Mesodermal cell (in vitro differentiated cells): ENCODE data around the gene NLRP7.
A peak's percentile ranks its signal among the peaks of the same experiment; 100 is the strongest.
"Not testable (repeated sequence)": the region's sequence is repeated elsewhere in the genome, so short reads cannot be mapped to it uniquely, and the experiment has no call there.

Experiments used
- H3K27ac ChIP-seq: 2 replicates; pipeline ENCODE4 v1.7.0; 2013; ENCODE audit warnings: mild to moderate bottlenecking, low read depth, low read length, moderate library complexity; ENCODE audit not compliant: severe bottlenecking
- H3K36me3 ChIP-seq: 2 replicates; pipeline ENCODE4 v1.7.1; 2013; ENCODE audit warnings: mild to moderate bottlenecking, low read length, moderate library complexity; ENCODE audit not compliant: control insufficient read depth, insufficient read depth
- H3K4me1 ChIP-seq: one replicate; pipeline ENCODE4 v1.7.1; 2013; ENCODE audit warnings: mild to moderate bottlenecking, low read length; ENCODE audit not compliant: insufficient read depth, control insufficient read depth, poor library complexity, severe bottlenecking
- H3K4me3 ChIP-seq: 2 replicates; pipeline ENCODE4 v1.7.0; 2013; ENCODE audit warnings: low read length, control low read depth, mild to moderate bottlenecking; ENCODE audit not compliant: insufficient read depth, poor library complexity, severe bottlenecking; ENCODE audit errors: extremely low read depth
- H3K9me3 ChIP-seq: 2 replicates; pipeline ENCODE4 v1.7.1; 2013; ENCODE audit warnings: mild to moderate bottlenecking, low read length, moderate library complexity; ENCODE audit not compliant: control insufficient read depth
- WGBS, 2 experiments: methylation state at CpG; one replicate each; pipeline ENCODE4 v1.1.5; 2013; ENCODE audit warnings: missing lambda C conversion rate in 2 of 2; ENCODE audit not compliant: insufficient coverage in 2 of 2; 5-methylcytosine and 5-hydroxymethylcytosine counted together

The NLRP7 gene

DNA sequence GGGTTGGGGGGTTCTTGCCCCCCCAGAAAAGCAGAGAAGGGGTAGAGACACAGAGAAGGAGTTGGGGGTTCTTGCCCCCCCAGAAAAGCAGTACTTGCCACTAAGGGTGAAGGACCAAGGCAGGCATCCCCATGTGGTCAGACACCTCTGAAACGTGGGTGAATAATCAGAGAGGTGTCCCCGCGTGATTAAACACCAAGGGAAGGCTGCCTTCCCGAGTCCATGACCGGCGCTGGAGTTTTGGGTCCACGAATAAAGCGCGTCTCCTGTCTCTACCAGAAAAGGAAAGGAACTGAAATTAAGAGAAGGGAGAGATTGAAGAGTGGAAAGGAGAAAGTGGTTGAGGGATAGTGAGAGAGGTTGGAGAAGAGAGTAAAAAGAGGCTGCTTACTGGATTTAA lies 47.7 kb downstream of the NLRP7 start:
- H3K36me3 ChIP-seq, H3K27ac ChIP-seq: not testable (repeated sequence)
- 84 to 90% methylated on average over 9 of the region's 9 CpGs for WGBS, 2 experiments

DNA sequence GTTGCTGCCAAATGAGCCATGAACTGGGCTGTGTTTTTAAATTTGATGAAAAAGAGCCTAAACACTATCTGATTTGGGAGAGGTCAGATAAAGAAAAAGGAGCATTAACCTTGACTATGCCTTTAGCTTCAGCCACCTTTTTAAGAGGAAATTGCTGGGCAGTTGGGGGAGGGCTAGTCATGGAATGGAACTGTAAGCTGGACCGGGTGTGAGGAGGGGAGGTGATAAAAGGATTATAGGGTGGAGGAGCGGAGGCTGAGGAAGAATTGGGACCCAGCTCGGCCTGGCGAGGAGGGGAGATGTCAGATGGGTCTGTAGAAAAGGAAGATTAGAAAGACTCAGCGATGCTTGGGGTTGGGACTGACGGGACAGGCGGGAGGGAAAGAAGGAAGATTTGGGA lies 48.6 kb downstream of the NLRP7 start:
- H3K4me1 ChIP-seq, result not testable (repeated sequence)
- WGBS, 2 experiments, result 59 to 81% methylated on average over 2 to 6 of the region's 7 CpGs

More for the DNA sequence above, 47.7 kb downstream of the NLRP7 start:
- H3K9me3 ChIP-seq, H3K4me3 ChIP-seq, H3K4me1 ChIP-seq: not testable (repeated sequence)

DNA sequence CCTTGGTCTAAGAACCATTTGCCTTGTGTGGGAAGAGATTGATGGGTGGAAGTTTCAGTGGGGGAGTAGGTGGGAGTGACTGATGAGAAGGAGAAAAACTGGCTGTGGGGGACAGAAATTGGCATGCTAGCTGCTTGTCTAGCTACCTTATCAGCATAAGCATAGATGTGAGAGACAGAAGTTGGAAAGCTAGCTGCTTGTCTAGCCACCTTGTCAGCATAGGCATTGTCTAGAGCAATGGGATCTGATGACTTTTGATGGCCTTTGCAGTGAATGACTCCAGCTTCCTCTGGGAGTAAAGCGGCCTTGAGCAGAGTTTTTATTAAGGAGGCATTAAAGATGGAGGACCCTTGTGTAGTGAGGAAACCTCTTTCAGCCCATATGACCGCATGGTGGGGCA lies 51.3 kb downstream of the NLRP7 start:
- Histone ChIP-seq H3K9me3 (no peaks in the 10 kb centered on the region), H3K4me3 (no peak overlapping the region), H3K4me1 (no peaks in the 10 kb centered on the region), H3K36me3 (no peaks in the 10 kb centered on the region), H3K27ac (no peak overlapping the region)
- WGBS, 2 experiments, result 90 to 96% methylated on average over 1 to 2 of the region's 2 CpGs

More for the DNA sequence above, 48.6 kb downstream of the NLRP7 start:
- H3K9me3 ChIP-seq, H3K36me3 ChIP-seq, H3K27ac ChIP-seq, H3K4me3 ChIP-seq: not testable (repeated sequence)

DNA sequence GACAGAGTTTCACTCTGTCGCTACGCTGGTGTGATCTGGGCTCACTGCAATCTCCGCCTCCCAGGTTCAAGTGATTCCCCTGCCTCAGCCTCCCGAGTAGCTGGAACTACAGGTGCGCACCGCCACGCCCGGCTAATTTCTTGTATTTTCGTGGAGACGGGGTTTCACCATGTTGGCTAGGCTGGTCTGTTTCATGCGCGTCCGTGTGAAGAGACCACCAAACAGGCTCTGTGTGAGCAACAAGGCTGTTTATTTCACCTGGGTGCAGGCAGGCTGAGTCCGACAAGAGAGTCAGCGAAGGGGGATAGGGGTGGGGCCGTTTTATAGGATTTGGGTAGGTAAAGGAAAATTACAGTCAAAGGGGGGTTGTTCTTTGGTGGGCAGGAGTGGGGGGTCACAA lies 53.2 kb downstream of the NLRP7 start:
- not testable (repeated sequence) for H3K36me3 ChIP-seq, H3K27ac ChIP-seq, H3K4me1 ChIP-seq, H3K9me3 ChIP-seq, H3K4me3 ChIP-seq
- WGBS, 2 experiments, result 86 to 89% methylated on average over 16 of the region's 16 CpGs

DNA sequence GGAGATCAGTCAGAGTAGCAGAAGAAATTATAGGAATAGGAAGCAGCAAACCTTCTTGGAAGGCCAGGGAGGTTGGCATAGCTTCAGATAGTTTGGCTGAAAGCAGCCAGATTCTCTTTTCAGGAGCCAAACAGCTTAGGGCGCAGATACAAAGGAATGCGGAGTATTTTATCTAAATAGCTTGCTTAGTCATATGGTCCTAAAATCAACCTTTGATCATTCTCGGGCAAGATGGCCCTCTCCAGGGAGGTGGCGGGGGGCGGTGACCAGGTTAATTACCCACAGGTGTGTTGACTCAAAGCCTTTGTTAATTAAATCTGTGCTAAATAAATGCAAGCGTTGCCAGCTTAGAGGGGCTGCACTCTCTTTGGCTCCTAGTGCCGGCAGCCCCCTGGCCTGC lies 53.9 kb downstream of the NLRP7 start:
- H3K4me3 ChIP-seq, result no peak overlapping the region
- WGBS, 2 experiments, result 59 to 66% methylated on average over 5 to 6 of the region's 7 CpGs
- no peaks in the 10 kb centered on the region for H3K36me3 ChIP-seq
- no peaks in the 10 kb centered on the region for H3K4me1 ChIP-seq
- H3K27ac ChIP-seq, result peak overlapping the region; percentile 41
- no peaks in the 10 kb centered on the region for H3K9me3 ChIP-seq

DNA sequence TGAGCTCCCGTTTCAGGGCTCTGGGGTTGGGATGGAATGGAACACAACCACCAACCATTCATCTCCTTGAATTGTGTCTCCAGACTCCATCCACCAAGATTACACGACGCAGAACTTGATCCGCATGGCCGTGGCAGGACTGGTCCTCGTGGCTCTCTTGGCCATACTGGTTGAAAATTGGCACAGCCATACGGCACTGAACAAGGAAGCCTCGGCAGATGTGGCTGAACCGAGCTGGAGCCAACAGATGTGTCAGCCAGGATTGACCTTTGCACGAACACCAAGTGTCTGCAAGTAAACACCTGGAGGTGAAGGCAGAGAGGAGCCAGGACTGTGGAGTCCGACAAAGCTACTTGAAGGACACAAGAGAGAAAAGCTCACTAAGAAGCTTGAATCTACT lies 57.8 kb downstream of the NLRP7 start:
- H3K36me3 ChIP-seq, result no peaks in the 10 kb centered on the region
- H3K9me3 ChIP-seq, result no peaks in the 10 kb centered on the region
- 89% methylated on average over 10 to 11 of the region's 11 CpGs for WGBS, 2 experiments

DNA sequence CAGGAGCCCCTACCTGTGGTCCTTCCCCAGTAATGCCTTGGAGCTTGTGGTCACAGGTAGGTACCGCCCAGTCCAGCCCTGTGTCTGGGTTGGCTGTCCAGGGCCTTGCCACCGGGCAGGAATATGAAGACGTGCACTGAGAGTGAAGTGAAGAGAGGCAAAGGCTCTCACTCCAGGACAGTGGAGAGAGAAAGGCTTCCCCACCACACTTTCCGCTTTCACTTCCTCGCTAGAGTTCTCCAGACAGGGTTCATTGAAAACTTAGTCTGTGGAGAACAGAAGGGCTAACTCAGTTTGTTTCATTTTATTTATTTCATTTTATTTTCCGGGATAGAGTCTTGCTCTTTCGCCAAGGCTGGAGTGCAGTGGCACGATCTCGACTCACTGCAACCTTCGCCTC lies 59.1 kb downstream of the NLRP7 start:
- Histone ChIP-seq H3K27ac (no peak overlapping the region), H3K4me3 (no peak overlapping the region), H3K9me3 (no peaks in the 10 kb centered on the region), H3K4me1 (no peaks in the 10 kb centered on the region), H3K36me3 (no peaks in the 10 kb centered on the region)
- WGBS, 2 experiments, result 63 to 78% methylated on average over 6 to 8 of the region's 10 CpGs

More for the DNA sequence above, 57.8 kb downstream of the NLRP7 start:
- H3K4me1 ChIP-seq, result no peaks in the 10 kb centered on the region
- H3K27ac ChIP-seq, result no peak overlapping the region
- H3K4me3 ChIP-seq, result no peak overlapping the region

DNA sequence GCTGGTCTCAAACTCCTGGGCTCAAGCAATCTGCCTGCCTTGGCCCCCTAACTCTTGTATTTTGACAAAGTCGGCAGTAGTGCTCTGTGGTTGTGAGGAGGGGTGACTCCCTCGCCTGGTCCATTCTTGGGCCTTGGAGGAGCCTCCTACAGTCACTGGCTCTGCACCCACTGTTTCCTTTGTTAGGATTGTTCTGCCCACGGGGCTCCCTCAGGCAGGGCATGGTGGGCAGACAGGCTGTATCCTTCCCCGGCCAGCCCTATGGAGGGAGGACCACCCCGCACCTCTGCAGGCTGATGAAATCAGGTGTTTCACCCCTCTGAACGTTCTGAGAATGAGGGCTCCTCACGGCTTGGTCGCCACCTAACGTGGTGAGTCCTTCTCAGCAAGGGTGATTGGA lies 64.1 kb downstream of the NLRP7 start:
- H3K4me3 ChIP-seq, result no peak overlapping the region
- 74 to 87% methylated on average over 7 to 8 of the region's 9 CpGs for WGBS, 2 experiments

DNA sequence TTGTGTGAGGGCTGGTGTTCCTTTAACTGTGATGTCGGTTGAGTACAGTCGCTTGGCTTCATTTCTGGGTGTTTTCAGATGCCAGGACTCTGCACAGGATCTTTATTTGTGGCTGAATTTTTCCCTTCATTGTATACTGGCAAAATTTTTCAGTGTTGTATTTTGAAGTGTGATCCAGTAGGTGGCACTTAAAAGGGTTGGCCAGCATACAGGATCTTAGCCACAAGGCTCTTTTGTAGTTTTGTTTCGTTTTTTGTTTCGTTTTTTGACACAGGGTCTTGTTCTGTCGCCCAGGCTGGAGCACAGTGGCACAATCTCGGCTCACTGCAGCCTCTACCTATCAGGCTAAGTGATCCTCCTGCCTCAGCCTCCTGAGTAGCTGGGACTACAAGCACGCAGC lies 64.6 kb downstream of the NLRP7 start:
- no peaks in the 10 kb centered on the region for H3K9me3 ChIP-seq
- H3K4me3 ChIP-seq, result no peak overlapping the region
- WGBS, 2 experiments, result 69 to 71% methylated on average over 3 to 5 of the region's 7 CpGs
- no peak overlapping the region for H3K27ac ChIP-seq
- H3K4me1 ChIP-seq, result no peaks in the 10 kb centered on the region
- no peaks in the 10 kb centered on the region for H3K36me3 ChIP-seq

More for the DNA sequence above, 64.1 kb downstream of the NLRP7 start:
- no peaks in the 10 kb centered on the region for H3K36me3 ChIP-seq
- H3K4me1 ChIP-seq, result no peaks in the 10 kb centered on the region
- H3K9me3 ChIP-seq, result no peaks in the 10 kb centered on the region
- H3K27ac ChIP-seq, result no peak overlapping the region

DNA sequence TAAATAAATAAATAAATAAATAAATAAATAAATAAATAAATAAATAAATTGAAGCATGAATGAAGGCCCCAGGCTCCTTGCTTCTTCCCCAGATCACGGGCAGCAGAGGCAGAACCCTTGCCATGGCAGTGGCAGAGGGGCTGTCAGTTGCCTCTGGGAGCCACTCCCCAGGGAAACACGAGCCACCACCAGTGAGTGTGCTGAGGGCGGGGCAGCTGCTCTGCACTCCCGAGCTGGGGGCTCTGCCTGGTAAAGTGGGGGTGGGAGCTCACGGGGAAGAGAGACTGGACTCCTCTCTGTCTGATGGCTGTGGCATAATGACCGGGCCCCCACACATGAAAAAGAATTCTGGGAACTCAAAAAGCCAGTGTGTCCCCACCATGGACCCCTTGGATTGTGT lies 65.4 kb downstream of the NLRP7 start:
- WGBS, 2 experiments, result 90 to 91% methylated on average over 1 to 3 of the region's 6 CpGs
- H3K4me1 ChIP-seq, result no peaks in the 10 kb centered on the region
- H3K36me3 ChIP-seq, result no peaks in the 10 kb centered on the region
- H3K9me3 ChIP-seq, result no peaks in the 10 kb centered on the region
- no peak overlapping the region for H3K4me3 ChIP-seq
- no peak overlapping the region for H3K27ac ChIP-seq

DNA sequence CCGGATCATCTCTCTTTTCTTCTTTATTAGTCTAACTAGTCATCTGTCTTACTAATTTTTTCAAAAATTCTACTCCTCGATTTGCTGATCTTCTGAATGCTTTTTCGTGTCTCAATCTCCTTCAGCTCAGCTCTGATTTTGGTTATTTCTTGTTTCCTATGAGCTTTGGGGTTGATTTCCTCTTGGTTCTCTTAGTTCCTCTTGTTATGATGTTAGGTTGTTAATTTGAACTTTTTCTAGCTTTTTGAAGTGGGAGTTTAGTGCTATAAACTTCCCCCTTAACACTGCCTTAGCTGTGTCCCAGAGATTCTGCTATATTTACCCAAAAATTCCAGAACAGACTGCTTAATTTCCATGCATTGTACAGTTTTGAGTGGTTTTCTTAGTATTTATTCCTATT lies 69.9 kb downstream of the NLRP7 start:
- no peak overlapping the region for H3K27ac ChIP-seq
- no peaks in the 10 kb centered on the region for H3K36me3 ChIP-seq
- no peaks in the 10 kb centered on the region for H3K9me3 ChIP-seq
- no peaks in the 10 kb centered on the region for H3K4me1 ChIP-seq
- H3K4me3 ChIP-seq, result no peak overlapping the region
- WGBS, 2 experiments, result no CpG with 5 or more reads among the region's 3 CpGs

DNA sequence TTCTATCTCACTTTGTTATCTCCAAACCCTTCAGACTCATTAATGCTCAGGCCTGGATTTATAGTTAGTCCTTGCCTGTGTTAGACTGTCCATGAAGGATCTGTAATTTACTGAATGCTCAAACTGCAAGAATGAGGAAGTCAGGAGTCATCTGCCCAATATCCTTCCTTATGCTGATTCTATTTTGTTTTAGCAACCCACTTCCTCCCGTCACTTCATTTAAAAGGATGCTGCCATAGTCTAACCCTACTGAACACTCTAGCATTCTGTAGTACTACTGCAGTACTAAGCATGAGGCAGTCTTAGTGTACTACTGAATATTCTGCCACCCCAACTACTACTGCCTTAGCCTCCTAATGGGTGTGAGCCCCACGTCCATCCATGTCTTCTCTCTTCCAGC lies 71.8 kb downstream of the NLRP7 start:
- Histone ChIP-seq H3K36me3 (no peaks in the 10 kb centered on the region), H3K4me1 (no peaks in the 10 kb centered on the region), H3K27ac (no peak overlapping the region), H3K4me3 (no peak overlapping the region), H3K9me3 (no peaks in the 10 kb centered on the region)
- WGBS, 2 experiments, result 80 to 88% methylated on average over 1 of the region's 2 CpGs
